GM20000 (cell line): ENCODE data around the gene ZNF503.
"Not testable (repeated sequence)": the region's sequence is repeated elsewhere in the genome, so short reads cannot be mapped to it uniquely, and the experiment has no call there.

Experiments
- DNase-seq: peaks from one replicate; pipeline ENCODE4 v3.0.0; 2012; ENCODE audit warnings: low spot score
- TF ChIP-seq, protein P1 (sequence below): IDR thresholded peaks from 2 replicates; pipeline ENCODE4 v1.5.1; 2012; ENCODE audit warnings: mild to moderate bottlenecking, control low read depth; ENCODE audit errors: extremely low read depth, missing control alignments

The ZNF503 gene

DNA sequence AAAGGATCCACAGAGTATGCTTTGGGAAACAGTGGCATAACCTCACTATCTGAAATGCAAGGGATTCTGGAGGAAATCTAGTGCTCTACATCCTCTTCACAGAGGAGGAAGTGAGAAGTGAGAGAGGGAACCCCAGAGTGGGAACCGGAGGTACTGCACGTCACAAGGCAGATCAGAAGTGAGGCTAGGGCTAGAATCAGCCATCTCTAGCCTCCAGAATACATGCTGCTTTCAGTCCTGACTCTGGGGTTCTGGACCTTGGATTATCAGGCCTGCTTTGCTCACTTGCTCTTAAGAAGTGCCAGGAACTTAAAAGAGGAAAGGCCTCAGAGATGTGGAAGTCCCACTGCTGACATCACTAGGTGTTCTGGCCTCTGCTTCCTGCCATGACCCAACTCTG is 25.7 kb downstream of the ZNF503 start:
- DNase-seq = peak; percentile 33
- TF ChIP-seq, protein P1, sequence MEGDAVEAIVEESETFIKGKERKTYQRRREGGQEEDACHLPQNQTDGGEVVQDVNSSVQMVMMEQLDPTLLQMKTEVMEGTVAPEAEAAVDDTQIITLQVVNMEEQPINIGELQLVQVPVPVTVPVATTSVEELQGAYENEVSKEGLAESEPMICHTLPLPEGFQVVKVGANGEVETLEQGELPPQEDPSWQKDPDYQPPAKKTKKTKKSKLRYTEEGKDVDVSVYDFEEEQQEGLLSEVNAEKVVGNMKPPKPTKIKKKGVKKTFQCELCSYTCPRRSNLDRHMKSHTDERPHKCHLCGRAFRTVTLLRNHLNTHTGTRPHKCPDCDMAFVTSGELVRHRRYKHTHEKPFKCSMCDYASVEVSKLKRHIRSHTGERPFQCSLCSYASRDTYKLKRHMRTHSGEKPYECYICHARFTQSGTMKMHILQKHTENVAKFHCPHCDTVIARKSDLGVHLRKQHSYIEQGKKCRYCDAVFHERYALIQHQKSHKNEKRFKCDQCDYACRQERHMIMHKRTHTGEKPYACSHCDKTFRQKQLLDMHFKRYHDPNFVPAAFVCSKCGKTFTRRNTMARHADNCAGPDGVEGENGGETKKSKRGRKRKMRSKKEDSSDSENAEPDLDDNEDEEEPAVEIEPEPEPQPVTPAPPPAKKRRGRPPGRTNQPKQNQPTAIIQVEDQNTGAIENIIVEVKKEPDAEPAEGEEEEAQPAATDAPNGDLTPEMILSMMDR = no peak

DNA sequence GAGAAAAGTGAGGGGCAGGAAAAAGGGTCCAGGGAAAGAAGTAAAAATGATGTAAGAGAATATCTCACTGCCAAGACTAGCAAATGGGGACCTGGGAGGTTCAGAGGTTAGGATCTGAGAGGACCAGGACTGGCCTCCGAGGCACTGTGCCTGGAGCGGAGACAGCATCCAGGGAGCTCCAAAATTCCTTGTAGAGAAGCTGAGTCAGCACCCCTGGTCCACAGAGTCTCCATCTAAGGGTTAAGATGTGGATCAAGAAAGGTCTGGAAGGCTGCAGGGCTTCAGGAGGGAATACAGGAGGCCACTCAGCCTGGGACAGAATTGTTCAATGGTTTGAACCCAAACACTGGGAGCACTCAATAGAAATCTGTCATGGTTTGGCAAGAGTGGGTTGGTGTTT is 30.6 kb downstream of the ZNF503 start:
- TF ChIP-seq, protein P1 = no peak

DNA sequence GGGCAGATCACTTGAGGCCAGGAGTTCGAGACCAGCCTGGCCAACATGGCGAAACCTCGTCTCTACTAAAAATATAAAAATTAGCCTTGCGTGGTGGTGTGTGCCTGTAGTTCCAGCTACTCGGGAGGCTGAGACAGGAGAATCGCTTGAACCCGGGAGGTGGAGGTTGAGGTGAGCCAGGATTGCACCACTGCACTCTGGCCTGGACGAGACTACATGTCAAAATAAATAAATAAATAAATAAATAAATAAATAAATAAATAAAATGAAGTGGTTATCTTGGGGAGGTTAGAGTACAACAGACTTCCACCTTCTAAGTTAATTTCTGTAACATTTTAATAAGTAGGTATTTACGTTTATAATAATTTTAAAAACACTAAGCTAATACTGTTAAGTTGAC is 31.7 kb downstream of the ZNF503 start:
- not testable (repeated sequence) for DNase-seq

More for the DNA sequence above, 30.6 kb downstream of the ZNF503 start:
- DNase-seq = no peak

DNA sequence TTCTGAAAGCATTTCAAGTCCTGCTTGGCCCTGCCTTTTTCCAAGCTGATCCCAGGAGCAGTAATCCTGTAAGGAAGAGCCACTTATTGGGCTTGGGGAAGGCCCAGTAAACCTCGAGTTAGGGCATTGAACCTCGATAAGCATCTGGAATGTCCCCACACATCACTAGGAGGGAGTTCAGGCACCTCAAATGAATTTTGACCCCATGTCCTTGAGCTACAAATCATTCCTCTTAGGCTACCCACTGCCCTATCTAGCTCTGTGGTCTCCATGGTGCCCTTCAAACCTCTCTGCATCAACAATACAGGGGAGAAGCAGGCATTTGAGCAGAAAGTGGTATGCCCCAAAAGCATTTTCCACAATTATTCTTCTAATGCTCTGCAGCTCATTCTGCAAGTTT is 33.7 kb downstream of the ZNF503 start:
- no peak for DNase-seq
- TF ChIP-seq, protein P1 = no peak

DNA sequence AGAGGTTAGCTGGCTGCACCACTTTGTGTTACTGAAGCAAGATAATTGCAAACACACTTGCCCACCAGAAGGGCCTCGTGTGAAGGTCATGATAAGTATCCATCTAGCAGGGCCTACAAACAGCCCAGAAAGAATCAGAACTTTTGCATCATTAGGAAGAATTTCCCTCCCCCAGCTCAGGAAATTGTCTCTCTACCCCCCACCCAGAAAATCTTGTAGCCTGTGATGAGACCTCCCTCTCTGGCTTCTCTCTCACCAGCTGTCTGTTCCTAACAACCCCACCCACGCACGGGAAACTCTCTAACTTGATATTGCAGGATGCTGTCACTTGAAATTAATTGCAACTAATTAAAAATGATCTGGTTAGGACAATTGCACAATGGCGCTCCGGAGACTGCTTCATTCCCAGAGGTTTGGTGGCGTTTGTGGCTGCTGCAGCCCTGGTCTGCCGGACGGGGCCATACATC is 34.5 kb downstream of the ZNF503 start:
- no peak for DNase-seq
- TF ChIP-seq, protein P1 = no peak

DNA sequence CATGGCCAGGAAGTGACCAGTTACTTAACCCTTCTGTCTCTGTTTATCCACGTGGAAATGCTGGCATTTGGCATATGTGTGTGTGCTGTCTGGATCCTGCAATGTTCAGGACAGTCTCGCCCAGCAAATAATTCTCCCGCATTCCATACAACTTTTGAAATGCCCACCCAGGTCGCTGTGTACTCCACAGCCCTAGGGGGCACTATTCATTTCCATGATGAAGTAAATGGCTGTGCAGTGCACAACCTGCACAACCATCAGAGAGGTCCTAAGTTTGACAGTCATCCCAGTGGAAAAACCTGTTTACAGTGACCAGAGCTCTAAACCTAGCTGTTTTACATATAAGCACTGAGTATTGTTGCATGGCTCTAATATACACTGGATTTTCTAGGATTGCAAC is 38.1 kb downstream of the ZNF503 start:
- no peak for DNase-seq
- TF ChIP-seq, protein P1 = no peak

DNA sequence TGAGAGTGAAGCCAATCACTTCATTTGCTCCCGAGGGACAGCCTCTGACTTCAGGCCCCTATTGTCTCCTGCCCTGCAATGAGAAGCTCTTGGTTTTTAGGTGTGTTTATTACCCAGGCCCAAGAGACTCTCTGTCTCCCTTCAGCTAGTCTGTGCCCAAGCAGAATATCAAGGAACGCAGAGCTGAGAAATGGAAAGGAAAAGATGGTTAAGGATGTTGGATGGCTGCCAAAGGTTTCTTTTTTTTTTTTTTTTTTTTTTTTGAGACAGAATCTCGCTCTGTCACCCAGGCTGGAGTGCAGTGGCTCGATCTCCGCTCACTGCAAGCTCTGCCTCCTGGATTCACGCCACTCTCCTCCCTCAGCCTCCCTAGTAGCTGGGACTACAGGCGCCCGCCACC is 41.7 kb downstream of the ZNF503 start:
- DNase-seq = not testable (repeated sequence)

DNA sequence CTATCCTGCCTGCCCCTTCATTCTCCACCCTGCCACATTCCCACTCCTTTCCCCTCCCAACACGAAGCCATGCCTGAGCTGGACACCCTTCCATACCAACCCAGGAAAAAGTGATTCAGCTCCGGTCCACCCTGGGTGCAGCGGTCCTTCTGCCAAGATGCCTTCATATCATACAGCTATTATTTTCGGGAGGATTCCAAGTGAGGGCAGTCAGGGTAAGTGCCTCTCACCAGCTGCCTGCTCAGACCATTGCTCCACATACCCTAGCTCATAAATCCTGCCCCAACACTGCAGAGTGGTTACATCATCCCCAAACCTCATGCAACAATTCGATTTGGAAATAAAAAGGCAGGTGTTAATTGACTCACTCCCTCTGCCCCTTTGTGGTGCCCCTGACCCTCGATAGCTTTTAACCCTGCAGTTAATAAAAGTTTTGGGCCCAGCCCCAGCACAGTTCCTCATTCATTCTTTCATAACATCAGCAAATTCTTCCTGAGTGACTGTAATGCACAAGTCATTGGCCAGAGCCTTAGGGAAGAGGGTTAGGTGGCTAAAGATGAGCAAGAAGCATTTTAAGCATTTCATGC is 42.6 kb downstream of the ZNF503 start:
- no peak for DNase-seq
- TF ChIP-seq, protein P1 = no peak
